Measurements from ENCODE around the gene EXOC3. TPM values are rescaled to one million over a fixed set of nuclear protein-coding genes. Genes with fewer than 3 reads are reported as not detected.

The EXOC3 gene
- total RNA-seq, 1 experiment from 2014 or later: 52.4 TPM

GRCh38 chr5:474840-475661 is 32.1 kb downstream of the EXOC3 start:
- Histone ChIP-seq H3K27me3 (ENCODE audit: insufficient read depth, low read length) (no peaks in the 10 kb centered on the region), H3K4me2 (ENCODE audit: low read length) (no peak overlapping the region; the same call in 1 of the 2 replicates), H2AFZ (ENCODE audit: low read depth, low read length, poor library complexity, severe bottlenecking) (no peak overlapping the region), H4K20me1 (ENCODE audit: insufficient read depth) (peaks cover 3% of the 10 kb centered on the region; the same call in 1 of the 2 replicates), H3K9me2 (ENCODE audit: insufficient read depth) (no peaks in the 10 kb centered on the region), H3K4me1 (ENCODE audit: control insufficient read depth in 1 of 2, insufficient read depth in 2 of 2, low read length in 2 of 2) (peaks cover 5 to 17% of the 10 kb centered on the region in 2 experiments; a peak in 3 of 4 replicates), H3K4me3 (replicated peaks in 1 of 2; ENCODE audit: low read depth in 1 of 2, low read length in 2 of 2) (no peak overlapping the region), H3K9me3 (ENCODE audit: control insufficient read depth in 1 of 2, insufficient read depth in 1 of 2, low read depth in 1 of 2, low read length in 2 of 2) (no peaks in the 10 kb centered on the region), H3K79me2 (ENCODE audit: insufficient read depth, low read length) (peaks cover 22% of the 10 kb centered on the region), H3K36me3 (ENCODE audit: control insufficient read depth in 1 of 2, insufficient read depth in 2 of 2, low read length in 2 of 2) (peaks cover 3 to 5% of the 10 kb centered on the region in 2 experiments; a peak in 1 of 4 replicates), H3K9ac (ENCODE audit: low read length) (no peak overlapping the region), H3K27ac (ENCODE audit: low read depth, low read length) (no peak overlapping the region)
- DNase-seq (ENCODE audit: low read depth, low spot score): no peak
- ChIA-PET RAD21 (ENCODE audit: low non-redundant PET in 1 of 2, low total read pairs in 2 of 2, uncharacterized antibody in 2 of 2, unreplicated experiment in 2 of 2) (no interaction called here), CTCF (no interaction called here), POLR2A (no interaction called here)
- TF ChIP-seq ZBTB33 (IDR thresholded peaks at IDR 0.05; ENCODE audit: extremely low read depth, insufficient replicate concordance, low read length) (no peak), JUND (IDR thresholded peaks at IDR 0.05) (no peak), EZH2phosphoT487 (IDR thresholded peaks at IDR 0.05; ENCODE audit: borderline replicate concordance) (no peak), EZH2 (IDR thresholded peaks at IDR 0.05) (no peak), CTCF (IDR thresholded peaks at IDR 0.05 in 2 of 3, conservative IDR thresholded peaks at IDR 0.05 in 1 of 3; ENCODE audit: borderline replicate concordance in 1 of 3, insufficient read depth in 1 of 3, low read depth in 2 of 3, low read length in 2 of 3) (no peak), ZNF274 (IDR thresholded peaks at IDR 0.05; ENCODE audit: low read depth, low read length) (no peak), SIN3A (IDR thresholded peaks at IDR 0.05; ENCODE audit: low read depth) (no peak), FOSL1 (IDR thresholded peaks at IDR 0.05; ENCODE audit: low read depth) (no peak), SP1 (IDR thresholded peaks at IDR 0.05; ENCODE audit: low read depth) (no peak), MAX (IDR thresholded peaks at IDR 0.05) (no peak), ELF1 (IDR thresholded peaks at IDR 0.05; ENCODE audit: borderline replicate concordance, low read depth) (no peak), ATF3 (IDR thresholded peaks at IDR 0.05) (no peak), EGR1 (IDR thresholded peaks at IDR 0.05; ENCODE audit: low read depth) (no peak), CBX3 (IDR thresholded peaks at IDR 0.05; ENCODE audit: low read depth) (no peak), ZFX (IDR thresholded peaks at IDR 0.05) (no peak), SRF (IDR thresholded peaks at IDR 0.05; ENCODE audit: low read depth) (no peak), POLR2A (IDR thresholded peaks at IDR 0.05; ENCODE audit: borderline replicate concordance, extremely low read depth, insufficient read depth, insufficient read length) (no peak), YY1 (IDR thresholded peaks at IDR 0.05; ENCODE audit: extremely low read depth, insufficient replicate concordance, low read depth, low read length) (no peak), TCF7L2 (IDR thresholded peaks at IDR 0.05; ENCODE audit: borderline replicate concordance, extremely low read depth, insufficient read depth, insufficient read length) (no peak), REST (IDR thresholded peaks at IDR 0.05; ENCODE audit: low read depth) (no peak)
- intact Hi-C loops (cut with micrococcal nuclease): no loop called here
- ATAC-seq: no peak
- TSS peak; percentile 22 for BruUV-seq (replicated peaks)
